T-cell (primary cell): Measurements from ENCODE around the gene LY6G5C. TPM values are rescaled to one million over a fixed set of nuclear protein-coding genes. Genes with fewer than 3 reads are reported as not detected.

Experiments used
- ATAC-seq, 4 experiments: fragments of 200-7000 bp in 3 of 4; fragments of 150-1000 bp in 1 of 4; cut with Tn5 transposase; replicated peaks in 1 of 4; 1 replicate in 3 of 4; 2 replicates in 1 of 4; pipeline ENCODE4 v1.10.0; 2021; ENCODE audit warnings: moderate library complexity in 3 of 4, mild to moderate bottlenecking in 2 of 4, moderate number of reproducible peaks in 1 of 4
- CTCF ChIA-PET, 2 donors: fragments of 300-600 bp; sonication (Branson Sonifier 250); formaldehyde crosslinking; loops; one replicate each; lab custom pipeline; 2022; ENCODE audit warnings: antibody characterized with exemption in 2 of 2; lab: Charles Lee
- POLR2A ChIA-PET, 2 donors: fragments of 300-600 bp; sonication (Branson Sonifier 250); formaldehyde crosslinking; loops; one replicate each; lab custom pipeline; 2022; ENCODE audit warnings: antibody characterized with exemption in 2 of 2; lab: Charles Lee
- DNase-seq, 35 experiments: peaks; one replicate each; pipeline versions ENCODE4 v3.0.0 to v3.0.0-alpha.2; 2013 to 2023
- H3K27ac ChIP-seq: one replicate; pipeline ENCODE4 v1.5.1; 2013; ENCODE audit warnings: low read length
- H3K27me3 ChIP-seq, 2 experiments: replicated peaks in 1 of 2; 1 replicate in 1 of 2; 2 replicates in 1 of 2; pipeline versions ENCODE4 v1.6.1 to v1.7.0; 2013; ENCODE audit warnings: low read length in 1 of 2, mixed read lengths in 1 of 2; ENCODE audit not compliant: control insufficient read depth in 2 of 2, insufficient read depth in 2 of 2; ENCODE audit errors: extremely low read depth in 1 of 2
- H3K36me3 ChIP-seq, 2 donors: 1 replicate in 1 of 2; 2 replicates in 1 of 2; pipeline versions ENCODE4 v1.6.1 to v1.7.0; 2013; ENCODE audit warnings: low read length in 1 of 2; ENCODE audit not compliant: control insufficient read depth in 2 of 2, insufficient read depth in 1 of 2; ENCODE audit errors: extremely low read depth in 1 of 2
- H3K4me1 ChIP-seq, 2 experiments: 1 replicate in 1 of 2; 2 replicates in 1 of 2; pipeline versions ENCODE4 v1.6.1 to v1.7.0; 2013; ENCODE audit warnings: low read length in 2 of 2, mixed read lengths in 1 of 2; ENCODE audit not compliant: insufficient read depth in 2 of 2, control insufficient read depth in 1 of 2; ENCODE audit errors: extremely low read depth in 1 of 2
- H3K4me3 ChIP-seq, 2 donors: 1 replicate in 1 of 2; 2 replicates in 1 of 2; pipeline versions ENCODE4 v1.5.1 to v1.7.0; 2013; ENCODE audit warnings: mild to moderate bottlenecking in 2 of 2, low read length in 1 of 2, moderate library complexity in 1 of 2; ENCODE audit not compliant: control insufficient read depth in 1 of 2; ENCODE audit errors: extremely low read depth in 1 of 2
- H3K9me3 ChIP-seq: 2 replicates; pipeline ENCODE4 v1.7.0; 2013
- H3K27ac Mint-ChIP-seq, 2 donors: one replicate each; pipeline ENCODE4 v1.8.0; 2020 to 2021; ENCODE audit warnings: mild to moderate bottlenecking in 2 of 2, mixed read lengths in 2 of 2
- H3K27me3 Mint-ChIP-seq, 2 donors: one replicate each; pipeline ENCODE4 v1.8.0; 2021 to 2022; ENCODE audit warnings: mixed read lengths in 2 of 2
- H3K36me3 Mint-ChIP-seq: one replicate; pipeline ENCODE4 v1.8.0; 2021; ENCODE audit warnings: mixed read lengths
- H3K4me1 Mint-ChIP-seq, 3 donors: one replicate each; pipeline ENCODE4 v1.8.0; 2020 to 2022; ENCODE audit warnings: mixed read lengths in 3 of 3, mild to moderate bottlenecking in 1 of 3
- H3K4me3 Mint-ChIP-seq, 3 donors: one replicate each; pipeline ENCODE4 v1.8.0; 2020 to 2022; ENCODE audit warnings: mild to moderate bottlenecking in 3 of 3, mixed read lengths in 3 of 3, moderate library complexity in 3 of 3
- H3K9me3 Mint-ChIP-seq, 3 donors: one replicate each; pipeline ENCODE4 v1.8.0; 2020 to 2022; ENCODE audit warnings: mixed read lengths in 3 of 3
- WGBS: methylation state at CpG from one replicate; pipeline ENCODE4 v1.1.5; 2013; ENCODE audit warnings: missing lambda C conversion rate; ENCODE audit not compliant: insufficient coverage; 5-methylcytosine and 5-hydroxymethylcytosine counted together
- total RNA-seq, 35 experiments: library from RNA in 6 of 35; stranded (reverse) in 6 of 35; fragments of 120-200 nt in 1 of 35; gene quantifications; one replicate each; pipeline versions ENCODE4 v1.2.1 to v1.2.4 and lab custom pipeline; 2013 to 2026

Gene LY6G5C
- total RNA-seq, 5 donors from 2014 or later (not counting 1 experiment from before 2014, with no cell fraction given) = 0.75 to 8.8 (median 5.8) TPM

DNA sequence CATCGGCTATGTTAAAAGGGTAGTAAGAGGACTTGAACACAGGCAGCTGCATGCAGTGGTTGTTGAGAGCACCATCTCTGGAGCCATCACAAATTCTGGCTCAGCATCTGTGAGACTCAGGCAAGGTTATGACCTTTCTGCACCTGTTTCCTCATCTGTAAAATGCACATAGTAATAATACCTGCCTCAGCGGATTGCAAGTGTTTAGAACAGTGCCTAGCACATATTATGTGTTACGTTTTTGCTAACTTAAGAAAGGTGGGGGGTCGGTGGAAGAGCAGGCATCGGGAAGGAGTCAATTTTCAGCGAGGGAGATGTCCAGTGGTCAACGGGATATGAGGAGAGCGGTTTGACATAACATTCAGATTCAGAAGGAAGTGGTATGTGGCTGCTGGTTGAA is 2.9 kb downstream of the LY6G5C start:
- H3K27ac Mint-ChIP-seq = peak overlapping the region in 1 of 2 donors; percentile 5
- H3K36me3 Mint-ChIP-seq = peaks cover 4% of the 10 kb centered on the region
- ATAC-seq (no peak), DNase-seq (no peak)
- peaks cover 0 to 21% of the 10 kb centered on the region in 2 experiments for H3K4me1 ChIP-seq
- no peak overlapping the region for H3K27ac ChIP-seq
- no peaks in the 10 kb centered on the region for H3K9me3 ChIP-seq
- CTCF ChIA-PET = no interaction called here
- POLR2A ChIA-PET = interaction anchor here in 1 of 2 donors (0.6 kb wide), 1 partner anchor 129 kb away, joined by 3 read pairs; no protein-coding TSS in a partner anchor
- H3K27me3 ChIP-seq = no peaks in the 10 kb centered on the region
- peaks cover 7 to 8% of the 10 kb centered on the region in 2 donors for H3K36me3 ChIP-seq
- H3K4me3 ChIP-seq = no peak overlapping the region
- H3K4me1 Mint-ChIP-seq = peaks cover 16 to 23% (median 18%) of the 10 kb centered on the region in 3 donors
- H3K27me3 Mint-ChIP-seq = no peaks in the 10 kb centered on the region
- no peak overlapping the region for H3K4me3 Mint-ChIP-seq
- H3K9me3 Mint-ChIP-seq = no peaks in the 10 kb centered on the region
- 73% methylated on average over 8 of the region's 8 CpGs for WGBS

- H3K9me3 ChIP-seq = no peaks in the 10 kb centered on the region
- ATAC-seq (no peak), DNase-seq (no peak)
- peaks cover 8 to 16% of the 10 kb centered on the region in 2 donors for H3K36me3 ChIP-seq
- ChIA-PET POLR2A (no interaction called here), CTCF (interaction anchor here in 1 of 2 donors (0.5 kb wide), 1 partner anchor 23 kb away, joined by 4 read pairs; no protein-coding TSS in a partner anchor)
- no peak overlapping the region for H3K4me3 Mint-ChIP-seq
- no peak overlapping the region for H3K27ac Mint-ChIP-seq
- H3K4me1 ChIP-seq = peaks cover 0 to 20% of the 10 kb centered on the region in 2 experiments
- H3K9me3 Mint-ChIP-seq = no peaks in the 10 kb centered on the region
- peaks cover 16 to 23% (median 18%) of the 10 kb centered on the region in 3 donors for H3K4me1 Mint-ChIP-seq
- no peak overlapping the region for H3K27ac ChIP-seq
- H3K27me3 ChIP-seq = no peaks in the 10 kb centered on the region
- H3K4me3 ChIP-seq = no peak overlapping the region
- H3K36me3 Mint-ChIP-seq = peaks cover 9% of the 10 kb centered on the region
- no CpG with 5 or more reads among the region's 6 CpGs for WGBS
- H3K27me3 Mint-ChIP-seq = no peaks in the 10 kb centered on the region
Observed at GRCh38 chr6:31676904-31677303, 4.0 kb downstream of the LY6G5C start.

- no peaks in the 10 kb centered on the region for H3K27me3 ChIP-seq
- no peaks in the 10 kb centered on the region for H3K9me3 ChIP-seq
- POLR2A ChIA-PET = no interaction called here
- H3K27ac Mint-ChIP-seq = peak overlapping the region in 1 of 2 donors; percentile 53
- peaks cover 14% of the 10 kb centered on the region for H3K36me3 Mint-ChIP-seq
- H3K36me3 ChIP-seq = peaks cover 12 to 21% of the 10 kb centered on the region in 2 donors
- no peak for ATAC-seq
- H3K9me3 Mint-ChIP-seq = no peaks in the 10 kb centered on the region
- 80% methylated on average over 4 of the region's 4 CpGs for WGBS
- peaks cover 14 to 18% (median 15%) of the 10 kb centered on the region in 3 donors for H3K4me1 Mint-ChIP-seq
- H3K4me1 ChIP-seq = peaks cover 0 to 15% of the 10 kb centered on the region in 2 experiments
- H3K4me3 Mint-ChIP-seq = no peak overlapping the region
- H3K27ac ChIP-seq = no peak overlapping the region
- H3K27me3 Mint-ChIP-seq = no peaks in the 10 kb centered on the region
- no peak for DNase-seq
- no peak overlapping the region for H3K4me3 ChIP-seq
- CTCF ChIA-PET = interaction anchor here in 1 of 2 donors (0.5 kb wide), 1 partner anchor 22 kb away, joined by 4 read pairs; no protein-coding TSS in a partner anchor
Observed at GRCh38 chr6:31676322-31676903, 4.5 kb downstream of the LY6G5C start.

DNA sequence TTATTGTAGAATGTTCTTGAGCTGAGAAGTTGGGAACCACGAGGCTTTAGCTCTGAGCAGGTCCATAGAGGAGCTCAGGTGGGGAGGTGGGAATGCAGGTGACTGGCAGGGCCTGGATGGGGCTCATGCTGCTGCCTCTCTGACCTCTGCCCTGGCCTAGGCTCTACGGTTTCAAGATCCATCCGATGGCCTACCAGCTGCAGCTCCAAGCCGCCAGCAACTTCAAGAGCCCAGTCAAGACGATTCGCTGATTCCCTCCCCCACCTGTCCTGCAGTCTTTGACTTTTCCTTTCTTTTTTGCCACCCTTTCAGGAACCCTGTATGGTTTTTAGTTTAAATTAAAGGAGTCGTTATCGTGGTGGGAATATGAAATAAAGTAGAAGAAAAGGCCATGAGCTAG is 11.2 kb downstream of the LY6G5C start, which contains the start of gene LY6G5B:
TSS of gene LY6G5B (plus strand) at position 301 of the 400 bp plus-strand sequence. CDS start 975 bp downstream, outside the sequence.
- Histone ChIP-seq H3K4me1 (peaks cover 7 to 27% of the 10 kb centered on the region in 2 experiments), H3K4me3 (no peak within 1 kb of the TSS), H3K27ac (no peak within 1 kb of the TSS), H3K27me3 (no peaks in the 10 kb centered on the region), H3K36me3 (peaks cover 28 to 67% of the 10 kb centered on the region in 2 donors), H3K9me3 (no peaks in the 10 kb centered on the region)
- ATAC-seq (no peak), DNase-seq (no peak)
- Mint-ChIP-seq H3K27ac (no peak within 1 kb of the TSS), H3K27me3 (no peaks in the 10 kb centered on the region), H3K36me3 (peaks cover 43% of the 10 kb centered on the region), H3K4me1 (peaks cover 28 to 34% (median 33%) of the 10 kb centered on the region in 3 donors), H3K9me3 (no peaks in the 10 kb centered on the region), H3K4me3 (peak within 1 kb of the TSS in 1 of 3 donors; percentile 4)
- POLR2A ChIA-PET = no interaction called here
- CTCF ChIA-PET = no interaction called here
- WGBS = 90% methylated on average over 3 of the region's 8 CpGs

GRCh38 chr6:31666337-31666965 is 14.4 kb downstream of the LY6G5C start:
- Histone ChIP-seq H3K9me3 (no peaks in the 10 kb centered on the region), H3K4me1 (peaks cover 19 to 56% of the 10 kb centered on the region in 2 experiments), H3K27ac (peak overlapping the region; percentile 50), H3K36me3 (peaks cover 18 to 62% of the 10 kb centered on the region in 2 donors), H3K27me3 (no peaks in the 10 kb centered on the region), H3K4me3 (peak overlapping the region; percentile 86 to 90)
- no peak for ATAC-seq
- ChIA-PET CTCF (interaction anchor here (0.7 to 1.2 kb wide), 2 partner anchors 13 to 164 kb away, joined by 3 read pairs; partner anchors contain the start of gene BAG6 (in 1 of the 2)), POLR2A (interaction anchor here (0.6 to 0.7 kb wide), 2 partner anchors 47 to 125 kb away, joined by 3 to 6 read pairs; no protein-coding TSS in a partner anchor)
- no peak for DNase-seq
- Mint-ChIP-seq H3K4me3 (peak overlapping the region; percentile 94 to 97 (median 95)), H3K4me1 (peaks cover 51 to 63% (median 58%) of the 10 kb centered on the region in 3 donors), H3K27ac (peak overlapping the region; percentile 98 to 99), H3K9me3 (no peaks in the 10 kb centered on the region), H3K36me3 (peaks cover 48% of the 10 kb centered on the region), H3K27me3 (no peaks in the 10 kb centered on the region)
- WGBS = 1% methylated on average over 12 of the region's 15 CpGs
